ENCODE data around the gene ITSN2. TPM values are rescaled to one million over a fixed set of nuclear protein-coding genes. Genes with fewer than 3 reads are reported as not detected.

The ITSN2 gene
- total and polyA plus RNA-seq, 10 donors, result 41.1 to 150 (median 107) TPM

- Histone ChIP-seq H3K4me1 (peaks cover 0 to 12% (median 6%) of the 10 kb centered on the region in 6 donors), H3K9me3 (no peaks in the 10 kb centered on the region), H3K36me3 (peaks cover 0 to 5% (median 0%) of the 10 kb centered on the region in 6 donors), H3K4me3 (no peak overlapping the region), H3K27me3 (replicated peaks in 1 of 7) (no peaks in the 10 kb centered on the region), H3K27ac (no peak overlapping the region)
- no peak for DNase-seq
- 77 to 95% (median 90%) methylated on average over 5 of the region's 5 CpGs for WGBS, 5 donors
- no peak for TF ChIP-seq POLR2A (IDR thresholded peaks at IDR 0.05)
- TF ChIP-seq CTCF (IDR thresholded peaks at IDR 0.05 in 8 of 11, conservative IDR thresholded peaks at IDR 0.05 in 3 of 11), result no peak
- TF ChIP-seq POLR2AphosphoS5 (IDR thresholded peaks at IDR 0.05), result no peak
- intact Hi-C loops (cut with DNase I; ENCODE audit: low total_unique reads), result no loop called here
Measured at GRCh38 chr2:24169023-24169422, 191.3 kb downstream of the ITSN2 start.

- H3K27ac ChIP-seq, result no peak overlapping the region
- 38 to 61% (median 53%) methylated on average over 7 to 8 of the region's 8 CpGs for WGBS, 5 donors
- no peak overlapping the region for H3K4me3 ChIP-seq
- TF ChIP-seq CTCF (IDR thresholded peaks at IDR 0.05 in 8 of 11, conservative IDR thresholded peaks at IDR 0.05 in 3 of 11) (peak in 8 of 11 experiments; percentile 23 to 83 (median 52)), POLR2A (IDR thresholded peaks at IDR 0.05) (no peak)
- H3K27me3 ChIP-seq (replicated peaks in 1 of 7), result no peaks in the 10 kb centered on the region
- DNase-seq, result no peak
- peaks cover 0 to 14% (median 6%) of the 10 kb centered on the region in 6 donors for H3K4me1 ChIP-seq
- peaks cover 0 to 20% (median 0%) of the 10 kb centered on the region in 6 donors for H3K36me3 ChIP-seq
- intact Hi-C loops (cut with DNase I; ENCODE audit: low total_unique reads), result no loop called here
- H3K9me3 ChIP-seq, result peaks cover 0 to 9% (median 6%) of the 10 kb centered on the region in 8 donors
Measured at GRCh38 chr2:24164416-24164973, 195.8 kb downstream of the ITSN2 start.

- Histone ChIP-seq H3K27ac (no peak overlapping the region), H3K36me3 (peaks cover 0 to 19% (median 0%) of the 10 kb centered on the region in 6 donors), H3K4me3 (no peak overlapping the region), H3K4me1 (peaks cover 0 to 14% (median 6%) of the 10 kb centered on the region in 6 donors), H3K9me3 (peaks cover 0 to 9% (median 6%) of the 10 kb centered on the region in 8 donors), H3K27me3 (replicated peaks in 1 of 7) (no peaks in the 10 kb centered on the region)
- intact Hi-C loops (cut with DNase I; ENCODE audit: low total_unique reads), result no loop called here
- 67 to 82% (median 77%) methylated on average over 2 of the region's 2 CpGs for WGBS, 5 donors
- TF ChIP-seq POLR2A (IDR thresholded peaks at IDR 0.05) (no peak), POLR2AphosphoS5 (IDR thresholded peaks at IDR 0.05) (no peak), CTCF (IDR thresholded peaks at IDR 0.05 in 8 of 11, conservative IDR thresholded peaks at IDR 0.05 in 3 of 11) (no peak)
- no peak for DNase-seq
Measured at GRCh38 chr2:24163601-24164000, 196.7 kb downstream of the ITSN2 start.

- TF ChIP-seq POLR2AphosphoS5 (IDR thresholded peaks at IDR 0.05), result no peak
- H3K36me3 ChIP-seq, result peaks cover 0 to 20% (median 0%) of the 10 kb centered on the region in 6 donors
Measured at GRCh38 chr2:24163186-24163585, 197.2 kb downstream of the ITSN2 start.

More at GRCh38 chr2:24163186-24163585, 197.2 kb downstream of the ITSN2 start:
- H3K27me3 ChIP-seq (replicated peaks in 1 of 7), result no peaks in the 10 kb centered on the region
- no peak for DNase-seq
- no peak overlapping the region for H3K4me3 ChIP-seq
- H3K27ac ChIP-seq, result no peak overlapping the region
- peaks cover 0 to 14% (median 6%) of the 10 kb centered on the region in 6 donors for H3K4me1 ChIP-seq
- peaks cover 0 to 9% (median 6%) of the 10 kb centered on the region in 8 donors for H3K9me3 ChIP-seq
- intact Hi-C loops (cut with DNase I; ENCODE audit: low total_unique reads), result no loop called here
- 44 to 63% (median 58%) methylated on average over 2 to 3 of the region's 3 CpGs for WGBS, 5 donors
